HEK293T (cell line): Measurements from ENCODE around the gene ZNF710.

Source experiments
- CTCF ChIA-PET: fragments of 350-600 bp; formaldehyde crosslinking; extraction: SDS; loops from one replicate; lab custom pipeline; 2021; ENCODE audit warnings: antibody characterized with exemption, inconsistent platforms; lab: Yijun Ruan, JAX
- POLR2A ChIA-PET: fragments of 350-600 bp; formaldehyde crosslinking; extraction: SDS; loops from one replicate; lab custom pipeline; 2020; ENCODE audit warnings: antibody characterized with exemption, inconsistent platforms; lab: Yijun Ruan, JAX
- DNase-seq: peaks from one replicate; pipeline ENCODE4 v3.0.0; 2012; ENCODE audit warnings: mixed read lengths; ENCODE audit errors: extremely low spot score
- ARNT ChIP-seq: fragments of 450-650 bp; IDR thresholded peaks from 2 replicates; pipeline ENCODE4 v1.6.1; 2017; ENCODE audit warnings: mild to moderate bottlenecking
- BHLHE40 ChIP-seq: fragments of 450-650 bp; IDR thresholded peaks from 2 replicates; pipeline ENCODE4 v1.6.1; 2016; ENCODE audit warnings: mild to moderate bottlenecking, moderate library complexity, borderline replicate concordance
- CTBP1 ChIP-seq: fragments of 450-650 bp; IDR thresholded peaks from 2 replicates; pipeline ENCODE4 v1.6.1; 2016; ENCODE audit warnings: borderline replicate concordance
- ELF4 ChIP-seq: fragments of 450-650 bp; IDR thresholded peaks from 2 replicates; pipeline ENCODE4 v1.6.1; 2017; ENCODE audit warnings: antibody characterized with exemption
- FOXA1 ChIP-seq: fragments of 450-650 bp; IDR thresholded peaks from 2 replicates; pipeline ENCODE4 v1.6.1; 2016; ENCODE audit warnings: mild to moderate bottlenecking
- FOXK2 ChIP-seq: fragments of 450-650 bp; IDR thresholded peaks from 2 replicates; pipeline ENCODE4 v1.6.1; 2016; ENCODE audit warnings: mild to moderate bottlenecking
- FOXM1 ChIP-seq: fragments of 450-650 bp; IDR thresholded peaks from 2 replicates; pipeline ENCODE4 v1.6.1; 2017; ENCODE audit warnings: mild to moderate bottlenecking, borderline replicate concordance
- HDGF ChIP-seq: fragments of 450-650 bp; IDR thresholded peaks from 2 replicates; pipeline ENCODE4 v1.6.1; 2017; ENCODE audit warnings: antibody characterized with exemption, borderline replicate concordance
- L3MBTL2 ChIP-seq: fragments of 450-650 bp; conservative IDR thresholded peaks from 2 replicates; pipeline ENCODE4 v1.6.1; 2016; ENCODE audit warnings: mild to moderate bottlenecking
- LEF1 ChIP-seq: fragments of 450-650 bp; IDR thresholded peaks from 2 replicates; pipeline ENCODE4 v1.6.1; 2017; ENCODE audit warnings: mild to moderate bottlenecking, borderline replicate concordance
- NFRKB ChIP-seq: fragments of 450-650 bp; IDR thresholded peaks from 2 replicates; pipeline ENCODE4 v1.6.1; 2016; ENCODE audit warnings: mild to moderate bottlenecking, moderate library complexity
- PKNOX1 ChIP-seq: fragments of 450-650 bp; IDR thresholded peaks from 2 replicates; pipeline ENCODE4 v1.6.1; 2016
- SP1 ChIP-seq: fragments of 450-650 bp; IDR thresholded peaks from 2 replicates; pipeline ENCODE4 v1.6.1; 2017
- SUZ12 ChIP-seq: fragments of 450-650 bp; IDR thresholded peaks from 2 replicates; pipeline ENCODE4 v1.6.1; 2016; ENCODE audit warnings: mild to moderate bottlenecking
- TARDBP ChIP-seq: fragments of 450-650 bp; IDR thresholded peaks from 2 replicates; pipeline ENCODE4 v1.6.1; 2016
- ZNF384 ChIP-seq: fragments of 450-650 bp; IDR thresholded peaks from 2 replicates; pipeline ENCODE4 v1.6.1; 2016

The ZNF710 gene

DNA sequence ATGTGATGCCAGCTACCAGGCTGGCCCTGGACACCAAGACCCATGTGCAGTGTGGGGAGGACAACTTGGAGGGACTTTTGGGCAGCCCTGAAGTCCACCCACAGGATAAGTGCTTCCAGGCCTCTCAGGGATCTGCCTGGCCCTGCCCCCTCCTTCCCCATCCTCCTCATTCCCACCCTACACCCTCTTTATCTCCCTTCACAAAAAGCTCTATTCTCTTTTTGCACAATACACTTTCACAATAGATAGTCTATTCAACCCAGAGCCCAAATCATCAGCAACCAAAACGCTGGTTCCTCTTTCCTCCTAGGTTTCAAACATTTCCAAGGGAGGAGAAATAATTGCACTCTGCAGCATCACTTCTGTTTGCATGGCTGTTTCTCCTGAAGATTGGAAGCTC is 7.8 kb upstream of the ZNF710 start:
- ChIA-PET POLR2A (interaction anchor here (1.4 kb wide), 1 partner anchor 100 kb away, joined by 3 read pairs; the partner anchor contains the start of gene AP3S2), CTCF (interaction anchor here (0.6 kb wide), 1 partner anchor 69 kb away, joined by 4 read pairs; no protein-coding TSS in a partner anchor)
- TF ChIP-seq NFRKB (no peak), ELF4 (no peak), LEF1 (no peak), PKNOX1 (no peak), FOXK2 (no peak), HDGF (no peak), FOXA1 (no peak), SUZ12 (no peak), ARNT (no peak), CTBP1 (no peak), TARDBP (no peak), SP1 (no peak), BHLHE40 (no peak), FOXM1 (no peak)
- DNase-seq, result no peak

DNA sequence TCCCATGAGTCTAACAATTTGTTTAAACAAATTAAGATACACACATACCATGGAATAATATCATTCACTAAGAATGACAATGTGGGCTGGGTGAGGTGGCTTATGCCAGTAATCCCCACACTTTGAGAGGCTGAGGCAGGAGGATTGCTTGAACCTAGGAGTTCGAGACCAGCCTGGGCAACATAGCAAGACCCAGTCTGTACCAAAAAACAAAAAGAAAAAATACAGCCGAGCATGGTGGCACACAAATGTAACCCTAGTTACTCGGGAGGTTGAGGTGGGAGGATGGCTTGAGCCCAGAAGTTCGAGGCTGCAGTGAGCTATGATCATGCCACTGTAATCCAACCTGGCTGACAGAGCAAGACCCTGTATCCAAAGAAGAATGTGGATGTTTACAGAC is 4.0 kb upstream of the ZNF710 start:
- ChIA-PET POLR2A (interaction anchor here (1.0 to 1.5 kb wide), 3 partner anchors 10 to 103 kb away, joined by 3 to 5 read pairs (median 4); partner anchors contain the start of gene AP3S2), CTCF (no interaction called here)
- TF ChIP-seq HDGF (no peak), ELF4 (no peak), CTBP1 (no peak), NFRKB (no peak), SP1 (no peak), L3MBTL2 (no peak), LEF1 (no peak), FOXK2 (no peak)
- no peak for DNase-seq

DNA sequence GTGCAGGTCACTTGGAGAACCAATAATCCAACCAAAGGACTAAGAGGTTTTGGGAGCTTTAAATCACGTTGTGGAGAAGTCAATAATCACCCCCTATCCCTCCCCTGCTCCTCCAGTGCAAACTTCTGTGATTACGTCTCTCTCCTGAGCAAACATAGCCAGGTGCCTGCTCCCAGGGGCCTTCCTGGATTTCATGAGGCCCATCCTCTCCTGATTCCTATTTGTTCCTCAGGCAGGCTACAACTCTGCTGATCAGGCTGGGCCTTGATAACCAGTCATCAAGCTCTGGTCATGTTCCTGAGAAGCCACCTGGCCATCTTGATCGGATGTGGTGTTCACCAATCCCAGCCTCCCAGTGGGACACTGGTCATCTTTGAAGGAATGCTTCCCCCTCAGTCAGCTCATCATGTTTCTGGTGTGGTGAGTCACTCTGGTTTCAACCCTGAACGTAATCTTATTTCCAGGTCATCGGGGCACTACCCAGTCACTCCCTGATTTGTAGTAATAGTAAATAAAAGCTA is 2.9 kb upstream of the ZNF710 start:
- ChIA-PET CTCF (interaction anchor here (1.0 to 1.1 kb wide), 2 partner anchors 9 to 123 kb away, joined by 3 read pairs; no protein-coding TSS in a partner anchor), POLR2A (interaction anchor here (0.6 to 1.5 kb wide), 4 partner anchors 9 to 745 kb away, joined by 3 to 6 read pairs (median 4); partner anchors contain the start of gene AP3S2)
- TF ChIP-seq FOXM1 (no peak), ARNT (no peak), L3MBTL2 (no peak), CTBP1 (no peak), FOXA1 (no peak), ELF4 (no peak), LEF1 (no peak), HDGF (no peak), BHLHE40 (no peak), SP1 (no peak), PKNOX1 (no peak), ZNF384 (no peak), FOXK2 (no peak), SUZ12 (no peak), TARDBP (no peak), NFRKB (no peak)
- no peak for DNase-seq

GRCh38 chr15:89998923-89999675 is 2.0 kb upstream of the ZNF710 start:
- ChIA-PET CTCF (interaction anchor here (0.6 to 1.3 kb wide), 4 partner anchors 10 to 124 kb away, joined by 3 read pairs; no protein-coding TSS in a partner anchor), POLR2A (interaction anchor here (0.9 to 1.3 kb wide), 3 partner anchors 31 to 105 kb away, joined by 3 to 6 read pairs (median 3); partner anchors contain the start of gene AP3S2)
- no peak for DNase-seq

GRCh38 chr15:89999676-90000185 is 1.4 kb upstream of the ZNF710 start:
- ChIA-PET POLR2A (interaction anchor here (0.9 to 1.2 kb wide), 2 partner anchors 31 to 97 kb away, joined by 3 read pairs; no protein-coding TSS in a partner anchor), CTCF (interaction anchor here (0.6 to 1.3 kb wide), 3 partner anchors 28 to 125 kb away, joined by 3 read pairs; no protein-coding TSS in a partner anchor)
- no peak for DNase-seq
- TF ChIP-seq TARDBP, result no peak
- TF ChIP-seq BHLHE40, result no peak
- no peak for TF ChIP-seq FOXK2
- TF ChIP-seq SUZ12, result no peak
- TF ChIP-seq ARNT, result no peak
- TF ChIP-seq PKNOX1, result no peak
- no peak for TF ChIP-seq FOXA1
- no peak for TF ChIP-seq ELF4
- no peak for TF ChIP-seq LEF1

More at GRCh38 chr15:89998923-89999675, 2.0 kb upstream of the ZNF710 start:
- TF ChIP-seq ARNT, result no peak
- no peak for TF ChIP-seq PKNOX1
- TF ChIP-seq ZNF384, result no peak
- TF ChIP-seq SP1, result no peak
- TF ChIP-seq SUZ12, result no peak
- no peak for TF ChIP-seq FOXM1
- TF ChIP-seq LEF1, result no peak
- TF ChIP-seq CTBP1, result no peak
- TF ChIP-seq TARDBP, result no peak
